Measurements from ENCODE around the gene NAT8L. TPM values are rescaled to one million over a fixed set of nuclear protein-coding genes. Genes with fewer than 3 reads are reported as not detected.

The NAT8L gene
- total RNA-seq, 1 experiment from 2014 or later, result 16.6 TPM

DNA sequence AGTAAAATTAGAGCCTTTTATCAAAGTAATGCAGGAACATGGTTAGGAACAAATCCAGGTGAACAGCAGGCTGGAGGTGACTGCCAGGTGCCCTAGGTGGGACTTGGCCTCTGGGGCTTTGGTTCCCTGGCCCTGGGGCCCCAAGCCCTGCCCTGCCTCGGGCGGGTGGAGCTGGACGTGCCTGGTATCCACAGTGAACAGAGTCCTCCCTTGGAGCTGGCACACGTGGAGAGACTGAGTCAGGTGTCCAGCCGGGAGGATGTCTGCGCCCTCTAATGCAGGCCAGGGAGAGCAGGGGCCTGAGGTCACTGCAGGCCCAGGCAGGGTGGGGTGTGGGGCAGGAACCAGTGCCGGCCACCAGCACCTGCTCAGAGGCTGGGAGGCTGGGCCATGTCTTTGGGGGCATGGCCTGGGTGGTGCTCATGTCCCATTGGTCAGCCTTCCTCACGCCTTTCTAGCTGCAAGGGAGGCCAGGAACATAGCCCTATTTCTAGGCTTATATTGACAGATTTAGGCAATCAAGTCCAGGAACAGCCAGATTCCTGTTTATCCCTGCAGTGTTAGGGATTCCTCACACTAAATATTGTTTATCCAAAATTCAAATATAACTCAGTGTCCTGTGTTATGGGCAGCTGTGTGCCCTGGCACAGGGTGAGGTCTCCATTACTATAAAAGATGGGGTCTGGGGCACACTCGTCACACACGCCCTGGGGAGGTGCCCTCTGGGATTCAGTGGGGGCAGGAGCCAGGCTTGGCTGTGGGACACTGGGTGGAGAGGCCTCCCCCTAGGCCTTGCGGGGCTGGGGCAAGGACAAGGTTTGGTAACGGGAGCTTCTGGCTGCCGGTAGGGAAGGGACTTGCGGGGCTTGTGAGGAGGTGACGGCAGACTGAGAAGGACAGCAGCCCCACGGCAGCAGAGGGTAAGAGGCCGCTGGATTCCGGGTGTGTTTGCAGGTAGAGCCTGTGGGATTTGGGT, 14.3 kb upstream of the NAT8L start:
- H3K36me3 ChIP-seq (ENCODE audit: control insufficient read depth, insufficient read depth, low read length), result no peaks in the 10 kb centered on the region
- ChIA-PET POLR2A (no interaction called here), CTCF (no interaction called here)
- no TSS peak for BruUV-seq (replicated peaks)
- in situ Hi-C loops (cut with HindIII; ENCODE audit: low pct_unique_long_range_greater_than_20kb, low sequenced_read_pairs) (no loop called here), intact Hi-C loops (cut with micrococcal nuclease; ENCODE audit: unreplicated experiment) (no loop called here)
- no peak overlapping the region for H3K4me3 ChIP-seq (ENCODE audit: low read depth in 2 of 2, low read length in 2 of 2)
- ATAC-seq (no peak), DNase-seq (ENCODE audit: low read depth, low spot score) (no peak)
- TF ChIP-seq CTCF (IDR thresholded peaks at IDR 0.05), result no peak
- no peaks in the 10 kb centered on the region for H3K27me3 ChIP-seq (ENCODE audit: control insufficient read depth, insufficient read depth, low read length)
- no peaks in the 10 kb centered on the region for H3K9me3 ChIP-seq (ENCODE audit: control insufficient read depth, insufficient read depth, low read depth, low read length)
- no peaks in the 10 kb centered on the region; the same call in 1 of the 2 replicates for H3K4me1 ChIP-seq (ENCODE audit: control insufficient read depth, insufficient read depth, low read length)
- H3K27ac ChIP-seq (ENCODE audit: low read length), result no peak overlapping the region

DNA sequence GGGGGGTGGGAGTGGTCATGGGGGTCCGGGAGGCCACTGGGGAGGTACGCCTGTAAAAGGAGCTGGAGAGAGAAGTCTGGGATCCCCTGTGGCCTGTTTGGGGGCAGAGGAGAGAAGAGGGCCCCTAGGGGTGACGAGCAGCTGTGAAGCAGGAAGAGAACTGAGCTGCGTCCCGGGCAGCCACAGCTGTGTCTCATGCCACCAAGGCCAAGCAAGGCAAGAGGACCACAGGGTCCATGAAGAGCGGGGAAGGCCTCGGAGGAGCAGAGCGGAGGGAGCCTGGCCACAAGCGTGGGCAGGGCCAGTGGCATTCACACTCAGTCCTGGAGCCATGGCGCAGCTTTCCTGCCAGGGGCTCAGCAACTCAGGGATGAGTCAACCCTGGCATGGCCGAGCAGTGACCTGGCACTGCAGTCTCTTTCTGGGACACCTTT, 13.6 kb upstream of the NAT8L start:
- no TSS peak for BruUV-seq (replicated peaks)
- POLR2A ChIA-PET, result no interaction called here
- CTCF ChIA-PET, result no interaction called here
- ATAC-seq (peak; percentile 14; the same call in 1 of the 2 replicates), DNase-seq (ENCODE audit: low read depth, low spot score) (no peak)
- no peaks in the 10 kb centered on the region for H3K27me3 ChIP-seq (ENCODE audit: control insufficient read depth, insufficient read depth, low read length)
- in situ Hi-C loops (cut with HindIII; ENCODE audit: low pct_unique_long_range_greater_than_20kb, low sequenced_read_pairs) (no loop called here), intact Hi-C loops (cut with micrococcal nuclease; ENCODE audit: unreplicated experiment) (no loop called here)
- no peak overlapping the region for H3K4me3 ChIP-seq (ENCODE audit: low read depth in 2 of 2, low read length in 2 of 2)
- no peaks in the 10 kb centered on the region for H3K9me3 ChIP-seq (ENCODE audit: control insufficient read depth, insufficient read depth, low read depth, low read length)
- H3K36me3 ChIP-seq (ENCODE audit: control insufficient read depth, insufficient read depth, low read length), result no peaks in the 10 kb centered on the region
- TF ChIP-seq, protein P1, sequence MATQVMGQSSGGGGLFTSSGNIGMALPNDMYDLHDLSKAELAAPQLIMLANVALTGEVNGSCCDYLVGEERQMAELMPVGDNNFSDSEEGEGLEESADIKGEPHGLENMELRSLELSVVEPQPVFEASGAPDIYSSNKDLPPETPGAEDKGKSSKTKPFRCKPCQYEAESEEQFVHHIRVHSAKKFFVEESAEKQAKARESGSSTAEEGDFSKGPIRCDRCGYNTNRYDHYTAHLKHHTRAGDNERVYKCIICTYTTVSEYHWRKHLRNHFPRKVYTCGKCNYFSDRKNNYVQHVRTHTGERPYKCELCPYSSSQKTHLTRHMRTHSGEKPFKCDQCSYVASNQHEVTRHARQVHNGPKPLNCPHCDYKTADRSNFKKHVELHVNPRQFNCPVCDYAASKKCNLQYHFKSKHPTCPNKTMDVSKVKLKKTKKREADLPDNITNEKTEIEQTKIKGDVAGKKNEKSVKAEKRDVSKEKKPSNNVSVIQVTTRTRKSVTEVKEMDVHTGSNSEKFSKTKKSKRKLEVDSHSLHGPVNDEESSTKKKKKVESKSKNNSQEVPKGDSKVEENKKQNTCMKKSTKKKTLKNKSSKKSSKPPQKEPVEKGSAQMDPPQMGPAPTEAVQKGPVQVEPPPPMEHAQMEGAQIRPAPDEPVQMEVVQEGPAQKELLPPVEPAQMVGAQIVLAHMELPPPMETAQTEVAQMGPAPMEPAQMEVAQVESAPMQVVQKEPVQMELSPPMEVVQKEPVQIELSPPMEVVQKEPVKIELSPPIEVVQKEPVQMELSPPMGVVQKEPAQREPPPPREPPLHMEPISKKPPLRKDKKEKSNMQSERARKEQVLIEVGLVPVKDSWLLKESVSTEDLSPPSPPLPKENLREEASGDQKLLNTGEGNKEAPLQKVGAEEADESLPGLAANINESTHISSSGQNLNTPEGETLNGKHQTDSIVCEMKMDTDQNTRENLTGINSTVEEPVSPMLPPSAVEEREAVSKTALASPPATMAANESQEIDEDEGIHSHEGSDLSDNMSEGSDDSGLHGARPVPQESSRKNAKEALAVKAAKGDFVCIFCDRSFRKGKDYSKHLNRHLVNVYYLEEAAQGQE (IDR thresholded peaks at IDR 0.05; ENCODE audit: insufficient read depth in 1 of 2, low read depth in 2 of 2, low read length in 1 of 2), result no peak
- TF ChIP-seq CTCF (IDR thresholded peaks at IDR 0.05) (no peak), POLR2AphosphoS5 (IDR thresholded peaks at IDR 0.05; ENCODE audit: low read depth, low read length) (no peak), TCF7L2 (IDR thresholded peaks at IDR 0.05; ENCODE audit: low read depth, low read length) (no peak), SIN3A (IDR thresholded peaks at IDR 0.05; ENCODE audit: borderline replicate concordance, insufficient read depth, low read depth, low read length) (no peak)
- H3K4me1 ChIP-seq (ENCODE audit: control insufficient read depth, insufficient read depth, low read length), result no peaks in the 10 kb centered on the region; the same call in 1 of the 2 replicates
- no peak overlapping the region for H3K27ac ChIP-seq (ENCODE audit: low read length)

All from Panc1 (cell line).